Nephron progenitor cell (in vitro differentiated cells): ENCODE data around the gene GNAI2.
A peak's percentile ranks its signal among the peaks of the same experiment; 100 is the strongest.

Experiments used
- DNase-seq: peaks from one replicate; pipeline ENCODE4 v3.0.0; 2021
- H3K27ac Mint-ChIP-seq: 2 replicates; pipeline ENCODE4 v1.8.0; 2021; ENCODE audit warnings: mild to moderate bottlenecking, moderate library complexity, mixed read lengths
- H3K27me3 Mint-ChIP-seq: 2 replicates; pipeline ENCODE4 v1.8.0; 2021; ENCODE audit warnings: mild to moderate bottlenecking, low read depth, mixed read lengths; ENCODE audit not compliant: poor library complexity
- H3K36me3 Mint-ChIP-seq: 2 replicates; pipeline ENCODE4 v1.8.0; 2021; ENCODE audit warnings: low read depth, mixed read lengths
- H3K4me1 Mint-ChIP-seq: 2 replicates; pipeline ENCODE4 v1.8.0; 2021; ENCODE audit warnings: mixed read lengths
- H3K4me3 Mint-ChIP-seq: 2 replicates; pipeline ENCODE4 v1.8.0; 2021; ENCODE audit warnings: mild to moderate bottlenecking, moderate library complexity, mixed read lengths
- H3K9me3 Mint-ChIP-seq: 2 replicates; pipeline ENCODE4 v1.8.0; 2021; ENCODE audit warnings: mild to moderate bottlenecking, moderate library complexity, mixed read lengths
- CTCF ChIP-seq: fragments of 200-600 bp; sonication (generic); IDR thresholded peaks from 2 replicates; pipeline ENCODE4 v1.5.0; 2021; ENCODE audit warnings: antibody characterized with exemption

The GNAI2 gene

DNA sequence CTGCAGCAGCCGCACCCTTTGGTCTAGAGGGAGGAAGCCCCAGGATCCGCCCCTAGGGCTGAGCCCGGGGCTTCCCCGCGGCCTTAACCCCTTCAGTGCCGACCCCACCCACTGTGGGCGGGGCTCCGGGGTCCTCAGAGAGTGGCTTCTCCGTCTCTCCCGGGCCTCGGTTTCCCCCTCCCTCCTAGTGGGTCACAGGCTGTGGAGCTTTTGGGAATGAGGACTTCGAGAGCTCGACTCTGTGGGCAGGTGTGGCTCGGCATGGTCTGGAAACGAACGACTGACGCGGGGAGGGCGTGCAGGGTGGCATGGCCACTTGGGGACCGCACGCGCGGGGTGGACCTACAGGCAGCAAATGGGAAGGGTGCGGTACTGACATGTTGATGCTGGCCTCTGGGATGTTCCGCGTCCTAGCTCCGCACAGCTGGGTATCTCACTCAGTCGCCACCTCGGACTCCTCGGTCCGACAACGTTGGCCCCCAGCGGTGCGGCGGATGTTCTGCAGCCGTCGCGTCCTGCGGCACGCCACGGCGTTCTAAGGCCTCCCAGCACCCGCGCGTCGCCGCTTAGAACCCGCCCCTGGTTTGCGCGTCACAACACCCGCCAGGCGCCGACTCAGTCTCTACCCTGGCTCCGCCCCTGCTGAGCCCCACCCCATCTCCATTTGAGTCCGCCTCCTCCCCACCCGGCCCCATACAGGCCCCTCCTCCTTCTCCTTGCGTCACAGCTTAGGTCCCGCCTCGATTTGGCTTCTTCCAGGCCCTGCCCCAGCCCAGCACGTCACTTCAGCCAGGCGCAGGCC is 63.0 kb downstream of the GNAI2 start, which contains the start of the genes HYAL3 and NAA80:
Gene HYAL3, minus strand, starts transcription at position 570 of the 802 bp plus-strand sequence. CDS start 3,803 bp downstream, outside the sequence.
Gene NAA80, minus strand, starts transcription at position 570 of the 802 bp plus-strand sequence. CDS start 1,942 bp downstream, outside the sequence.
- H3K4me3 Mint-ChIP-seq: peak within 1 kb of the TSS; percentile 96
- peak within 1 kb of the TSS; percentile 95 for H3K27ac Mint-ChIP-seq
- peaks cover 5% of the 10 kb centered on the region for H3K27me3 Mint-ChIP-seq
- H3K9me3 Mint-ChIP-seq: no peaks in the 10 kb centered on the region
- TF ChIP-seq CTCF: peak; percentile 26
- DNase-seq: peak; percentile 99
- peaks cover 29% of the 10 kb centered on the region for H3K4me1 Mint-ChIP-seq
- no peaks in the 10 kb centered on the region for H3K36me3 Mint-ChIP-seq

DNA sequence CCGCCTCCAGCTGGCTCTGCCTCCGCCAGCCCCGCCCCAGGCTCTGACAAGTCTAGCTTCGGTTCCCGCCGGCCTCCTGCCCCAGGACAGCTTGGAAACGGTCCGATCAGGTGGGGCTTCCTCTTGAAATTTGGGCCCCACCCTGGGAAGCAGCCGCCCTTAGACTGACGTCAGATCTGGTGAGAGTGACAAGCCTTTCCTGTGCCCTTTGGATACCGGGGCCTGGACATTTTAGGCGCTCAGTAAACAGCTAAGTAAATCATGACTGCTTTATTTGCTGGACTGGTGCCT is 63.6 kb downstream of the GNAI2 start:
- H3K9me3 Mint-ChIP-seq: no peaks in the 10 kb centered on the region
- H3K36me3 Mint-ChIP-seq: no peaks in the 10 kb centered on the region
- no peak for DNase-seq
- H3K4me1 Mint-ChIP-seq: peaks cover 29% of the 10 kb centered on the region
- peak overlapping the region; percentile 95 for H3K27ac Mint-ChIP-seq
- peak overlapping the region; percentile 96 for H3K4me3 Mint-ChIP-seq
- H3K27me3 Mint-ChIP-seq: peaks cover 5% of the 10 kb centered on the region
- no peak for TF ChIP-seq CTCF

GRCh38 chr3:50299929-50300680 is 64.1 kb downstream of the GNAI2 start:
- Mint-ChIP-seq H3K27me3 (peaks cover 5% of the 10 kb centered on the region), H3K27ac (peak overlapping the region; percentile 54), H3K9me3 (no peaks in the 10 kb centered on the region), H3K4me1 (peaks cover 29% of the 10 kb centered on the region), H3K36me3 (no peaks in the 10 kb centered on the region), H3K4me3 (peak overlapping the region; percentile 96)
- DNase-seq: no peak
- TF ChIP-seq CTCF: no peak

DNA sequence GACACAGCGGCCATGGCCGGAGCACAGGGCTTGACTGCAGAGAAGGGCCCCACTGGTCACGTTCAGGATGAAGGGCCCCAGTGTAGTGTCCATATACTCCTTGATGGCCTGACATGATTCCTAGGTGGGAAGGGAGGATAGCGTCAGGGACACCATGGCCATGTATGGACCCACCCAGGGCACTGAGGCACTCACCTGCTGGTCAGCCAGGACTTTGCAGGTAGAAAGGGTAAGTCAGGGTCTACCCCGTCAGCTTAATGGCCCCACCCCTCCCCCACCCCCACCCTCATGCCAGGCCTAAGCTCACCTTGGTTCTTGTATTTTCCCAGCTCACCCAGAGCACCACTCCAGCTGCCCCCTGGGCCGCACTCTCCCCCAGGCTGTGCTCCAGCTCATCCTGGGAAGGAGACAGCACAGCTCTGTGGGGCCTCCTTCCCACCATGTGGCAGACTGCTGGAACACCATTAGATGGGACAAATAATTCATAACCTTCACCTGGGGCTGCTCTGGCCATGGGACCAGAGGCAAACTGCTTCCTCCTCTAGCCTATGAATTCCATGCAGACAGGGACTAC is 64.8 kb downstream of the GNAI2 start:
- peaks cover 3% of the 10 kb centered on the region for H3K9me3 Mint-ChIP-seq
- H3K27me3 Mint-ChIP-seq: peaks cover 5% of the 10 kb centered on the region
- DNase-seq: no peak
- H3K36me3 Mint-ChIP-seq: peaks cover 2% of the 10 kb centered on the region
- H3K4me3 Mint-ChIP-seq: peak overlapping the region; percentile 96
- no peak for TF ChIP-seq CTCF
- H3K4me1 Mint-ChIP-seq: peaks cover 29% of the 10 kb centered on the region
- H3K27ac Mint-ChIP-seq: no peak overlapping the region

DNA sequence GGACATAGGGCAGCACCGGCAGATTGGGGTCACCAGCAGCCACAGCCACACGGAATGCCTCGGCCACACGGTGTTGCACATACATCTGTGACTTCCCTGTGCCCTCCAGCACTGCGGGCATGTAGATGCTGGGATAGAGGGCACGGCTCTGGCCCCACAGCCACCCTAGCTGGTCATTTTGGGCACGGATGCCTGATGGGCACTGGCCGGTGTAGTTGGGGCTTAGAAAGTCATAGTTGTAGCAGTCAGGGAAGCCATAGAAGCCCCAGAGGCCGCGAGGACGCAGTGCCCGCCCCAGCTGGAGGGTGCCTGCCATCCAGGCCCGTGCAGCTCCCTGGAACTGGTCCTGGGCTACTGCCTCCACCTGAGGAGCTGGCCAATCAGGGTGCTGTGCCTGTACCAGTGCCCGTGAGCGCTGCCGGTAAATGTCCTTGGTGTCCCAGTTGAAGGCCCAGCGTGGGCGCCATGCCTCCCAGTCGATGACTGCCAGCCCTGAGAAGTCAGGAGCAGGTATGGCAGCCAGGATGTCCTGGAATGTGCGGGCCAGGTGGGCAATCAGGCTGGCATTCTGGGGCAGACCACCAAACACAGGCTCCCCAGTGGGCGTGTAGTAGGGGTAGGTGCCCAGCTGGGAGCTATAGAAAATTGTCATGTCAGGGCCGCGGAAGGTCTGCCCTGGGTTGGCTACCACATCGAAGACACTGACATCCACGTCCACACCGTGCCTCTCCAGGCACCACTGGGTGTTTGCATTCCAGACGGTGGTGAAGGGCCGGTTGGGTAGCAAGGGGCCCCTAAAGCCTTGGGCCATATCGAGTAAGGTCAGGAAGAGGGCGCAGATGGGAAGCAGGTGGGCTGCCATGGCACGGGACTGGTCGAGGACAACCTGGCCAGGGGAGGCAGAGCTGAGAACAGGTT is 66.3 kb downstream of the GNAI2 start:
- no peak for TF ChIP-seq CTCF
- no peak for DNase-seq
- Mint-ChIP-seq H3K4me3 (no peak overlapping the region), H3K27ac (no peak overlapping the region), H3K9me3 (peaks cover 19% of the 10 kb centered on the region), H3K27me3 (peaks cover 5% of the 10 kb centered on the region), H3K36me3 (peaks cover 11% of the 10 kb centered on the region), H3K4me1 (peaks cover 29% of the 10 kb centered on the region)
